Colonic mucosa (tissue), 4 donors: Measurements from ENCODE around the gene VAX1. TPM values are rescaled to one million over a fixed set of nuclear protein-coding genes. Genes with fewer than 3 reads are reported as not detected.

Source experiments
- DNase-seq: peaks from one replicate; pipeline ENCODE4 v3.0.0-alpha.2; 2020
- H3K27ac ChIP-seq: fragments of 200-600 bp; one replicate; pipeline ENCODE4 v1.8.0; 2021
- H3K27me3 ChIP-seq: fragments of 200-600 bp; one replicate; pipeline ENCODE4 v1.8.0; 2021
- H3K36me3 ChIP-seq: fragments of 200-600 bp; one replicate; pipeline ENCODE4 v1.8.0; 2021
- H3K4me1 ChIP-seq: fragments of 200-600 bp; one replicate; pipeline ENCODE4 v1.8.0; 2021; ENCODE audit warnings: mild to moderate bottlenecking
- H3K4me3 ChIP-seq: fragments of 200-600 bp; one replicate; pipeline ENCODE4 v1.8.0; 2021
- H3K9ac ChIP-seq, 2 donors: one replicate each; pipeline ENCODE4 v1.7.0; 2013; ENCODE audit warnings: control low read depth in 2 of 2, low read depth in 2 of 2, low read length in 2 of 2
- H3K9me3 ChIP-seq: fragments of 200-600 bp; one replicate; pipeline ENCODE4 v1.8.0; 2021
- intact Hi-C: fragments of 100-400 bp; cut with DNase I; formaldehyde crosslinking; loops from one replicate; pipeline ENCODE4 v1.14.1; 2022
- total RNA-seq, 2 donors: library from RNA; stranded (reverse); fragmentation: NEBNext Ultra II Directional in 1 of 2; extraction: Animal tissue kit (Norgen Biotek cat#: 25700) in 1 of 2; gene quantifications; one replicate each; pipeline ENCODE4 v1.2.1, GENCODE V29; 2021
- TF ChIP-seq, protein P1 (sequence below): fragments of 200-600 bp; IDR thresholded peaks from one replicate; pipeline ENCODE4 v1.8.0; 2022; ENCODE audit warnings: antibody characterized with exemption, mild to moderate bottlenecking
- donor health status: healthy.
- donor health status: DM: no; HTN: no; CAD: no.
- donor health status: DM: no; HTN: no; CAD: no.

Gene VAX1
- total RNA-seq, 2 donors from 2014 or later, result not detected

DNA sequence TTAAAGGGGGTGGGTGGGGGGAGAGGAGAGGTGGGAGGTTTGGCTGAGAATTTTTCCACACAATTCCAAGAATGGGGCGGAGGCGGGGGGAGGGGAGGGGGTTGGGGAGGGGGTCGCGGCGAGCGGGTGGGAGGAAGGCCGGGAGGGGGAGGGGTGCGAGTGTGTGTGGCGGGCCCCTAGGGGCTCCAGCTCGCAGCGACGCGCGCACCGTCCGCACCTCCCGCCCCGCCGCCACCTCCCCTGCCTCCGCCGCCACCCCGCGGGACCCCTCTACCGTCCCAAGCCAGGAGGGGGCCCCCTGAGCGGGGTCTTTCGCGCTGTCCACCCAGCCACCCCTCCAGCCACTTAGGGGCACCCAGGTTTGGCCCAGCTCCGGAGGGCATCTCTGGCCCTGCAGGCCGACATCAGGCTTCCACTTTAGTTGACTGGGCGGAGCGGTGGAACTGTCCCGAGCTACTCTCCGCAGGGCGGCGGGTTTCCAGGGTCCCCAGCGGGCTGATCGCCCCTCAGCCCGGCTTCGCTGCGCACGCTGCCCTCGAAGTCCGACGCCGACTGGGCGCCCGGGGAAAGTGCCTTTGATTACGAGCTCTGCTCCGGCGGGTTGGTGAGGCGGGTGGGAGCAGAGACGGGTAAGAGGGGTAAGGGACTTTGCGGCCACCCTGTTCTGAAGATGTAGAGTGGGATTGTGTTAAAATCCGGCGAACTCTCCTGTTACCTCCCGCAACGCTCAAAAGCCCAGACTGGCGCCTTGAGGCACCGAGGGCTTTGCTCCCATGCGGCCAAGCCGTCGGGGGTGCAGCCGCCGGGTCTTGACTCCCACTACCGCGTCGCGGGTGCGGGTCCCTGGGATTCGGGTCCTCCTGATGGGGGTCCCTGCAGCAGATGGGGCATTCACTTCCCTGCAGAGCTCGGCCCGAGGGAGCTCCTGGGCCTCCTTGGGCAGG lies 1.8 kb upstream of the VAX1 start:
- H3K4me3 ChIP-seq, result no peak overlapping the region
- H3K4me1 ChIP-seq, result peaks cover 11% of the 10 kb centered on the region
- H3K27ac ChIP-seq, result no peak overlapping the region
- no peaks in the 10 kb centered on the region for H3K36me3 ChIP-seq
- H3K9ac ChIP-seq, result no peak overlapping the region
- peaks cover 79% of the 10 kb centered on the region for H3K27me3 ChIP-seq
- no peak for DNase-seq
- TF ChIP-seq, protein P1, sequence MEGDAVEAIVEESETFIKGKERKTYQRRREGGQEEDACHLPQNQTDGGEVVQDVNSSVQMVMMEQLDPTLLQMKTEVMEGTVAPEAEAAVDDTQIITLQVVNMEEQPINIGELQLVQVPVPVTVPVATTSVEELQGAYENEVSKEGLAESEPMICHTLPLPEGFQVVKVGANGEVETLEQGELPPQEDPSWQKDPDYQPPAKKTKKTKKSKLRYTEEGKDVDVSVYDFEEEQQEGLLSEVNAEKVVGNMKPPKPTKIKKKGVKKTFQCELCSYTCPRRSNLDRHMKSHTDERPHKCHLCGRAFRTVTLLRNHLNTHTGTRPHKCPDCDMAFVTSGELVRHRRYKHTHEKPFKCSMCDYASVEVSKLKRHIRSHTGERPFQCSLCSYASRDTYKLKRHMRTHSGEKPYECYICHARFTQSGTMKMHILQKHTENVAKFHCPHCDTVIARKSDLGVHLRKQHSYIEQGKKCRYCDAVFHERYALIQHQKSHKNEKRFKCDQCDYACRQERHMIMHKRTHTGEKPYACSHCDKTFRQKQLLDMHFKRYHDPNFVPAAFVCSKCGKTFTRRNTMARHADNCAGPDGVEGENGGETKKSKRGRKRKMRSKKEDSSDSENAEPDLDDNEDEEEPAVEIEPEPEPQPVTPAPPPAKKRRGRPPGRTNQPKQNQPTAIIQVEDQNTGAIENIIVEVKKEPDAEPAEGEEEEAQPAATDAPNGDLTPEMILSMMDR, result no peak
- no peaks in the 10 kb centered on the region for H3K9me3 ChIP-seq
- intact Hi-C loops, result no loop called here

DNA sequence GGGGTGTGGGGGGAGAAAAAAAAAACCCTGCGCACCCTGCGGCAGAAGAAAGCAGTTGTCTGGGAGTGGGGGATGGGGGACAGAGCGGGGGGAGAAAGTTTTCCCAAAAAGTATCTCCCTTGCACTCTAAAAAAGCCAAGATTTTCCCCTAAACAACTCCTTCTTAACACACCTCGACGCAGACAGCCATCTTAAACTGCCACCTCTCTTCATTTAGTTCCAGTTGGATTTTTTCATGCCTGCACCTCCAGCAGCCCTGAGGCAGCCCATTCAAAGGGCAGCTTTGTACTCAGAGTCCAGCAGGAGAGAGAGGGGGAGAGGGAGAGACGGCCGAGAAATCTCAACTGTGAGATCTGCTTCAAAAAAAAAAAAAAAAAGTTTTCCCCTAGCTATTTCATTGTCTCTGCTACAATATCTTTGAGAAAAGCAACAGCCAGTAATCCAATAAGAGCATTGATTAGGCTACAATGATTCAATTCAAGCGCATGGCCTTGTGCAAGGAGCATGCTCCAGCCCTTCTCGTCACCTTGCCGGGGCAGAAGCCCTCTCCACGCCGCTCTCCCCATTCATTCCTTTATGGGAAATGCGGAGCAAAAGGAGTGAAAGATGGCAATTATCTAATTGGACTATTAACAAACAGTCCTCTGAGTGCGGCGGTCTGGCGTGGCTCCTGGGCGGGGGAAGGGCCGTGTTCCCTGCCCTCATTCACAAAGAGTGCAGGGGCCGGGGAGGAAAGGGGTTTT lies 939 bp upstream of the VAX1 start:
- intact Hi-C loops, result no loop called here
- peaks cover 79% of the 10 kb centered on the region for H3K27me3 ChIP-seq
- DNase-seq, result no peak
- no peaks in the 10 kb centered on the region for H3K9me3 ChIP-seq
- no peak overlapping the region for H3K27ac ChIP-seq
- H3K4me1 ChIP-seq, result peaks cover 11% of the 10 kb centered on the region
- TF ChIP-seq, protein P1, result no peak
- no peaks in the 10 kb centered on the region for H3K36me3 ChIP-seq
- H3K4me3 ChIP-seq, result no peak overlapping the region
- H3K9ac ChIP-seq, result no peak overlapping the region

DNA sequence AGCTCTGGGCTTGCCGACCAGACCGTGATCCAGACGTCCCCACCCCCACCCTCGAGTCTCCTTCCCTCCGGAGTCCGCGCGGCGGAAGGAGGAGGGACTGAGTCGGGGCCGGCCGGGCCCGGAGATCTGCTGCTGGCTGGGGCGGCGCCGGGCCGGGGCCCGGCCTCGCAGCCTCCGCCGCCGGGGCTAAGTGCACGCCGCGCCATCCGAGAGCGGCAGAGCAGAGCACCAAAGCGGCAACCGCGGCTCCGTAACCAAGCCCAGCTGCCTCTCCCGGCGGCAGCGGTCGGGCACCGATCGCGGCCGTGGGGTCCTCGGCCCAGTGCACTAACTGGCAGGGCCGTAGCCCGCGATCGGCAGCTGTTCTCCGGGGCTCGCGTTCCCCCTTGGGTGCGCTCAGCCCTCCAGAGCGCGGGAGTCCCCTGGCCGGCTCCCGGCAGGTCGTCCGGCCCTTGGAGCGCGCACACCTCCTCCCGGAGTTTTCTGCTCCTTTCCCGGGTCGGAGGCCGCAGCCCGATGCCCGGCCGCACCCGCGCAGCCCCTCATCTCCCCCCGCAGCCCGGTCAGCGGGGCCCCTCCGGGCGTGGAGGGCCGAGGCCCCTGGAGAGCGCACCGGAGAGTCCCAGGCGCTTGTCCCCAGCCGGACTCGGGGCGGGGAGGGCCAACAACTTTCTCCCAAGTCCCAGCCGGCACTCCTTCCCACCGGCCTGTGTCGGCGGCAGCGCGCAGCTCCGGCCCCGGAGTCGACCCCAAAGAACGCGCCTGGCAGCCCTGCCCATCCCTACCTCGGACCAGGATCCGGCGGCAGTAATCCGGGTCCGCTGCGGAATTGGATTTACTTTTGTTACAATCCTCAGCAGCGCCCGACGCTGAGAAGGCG lies 799 bp downstream of the VAX1 start:
- H3K9ac ChIP-seq, result no peak overlapping the region
- DNase-seq, result no peak
- peaks cover 11% of the 10 kb centered on the region for H3K4me1 ChIP-seq
- TF ChIP-seq, protein P1, result no peak
- H3K36me3 ChIP-seq, result no peaks in the 10 kb centered on the region
- H3K27me3 ChIP-seq, result peaks cover 97% of the 10 kb centered on the region
- H3K27ac ChIP-seq, result no peak overlapping the region
- peak overlapping the region; percentile 28 for H3K4me3 ChIP-seq
- H3K9me3 ChIP-seq, result no peaks in the 10 kb centered on the region
- intact Hi-C loops, result no loop called here

DNA sequence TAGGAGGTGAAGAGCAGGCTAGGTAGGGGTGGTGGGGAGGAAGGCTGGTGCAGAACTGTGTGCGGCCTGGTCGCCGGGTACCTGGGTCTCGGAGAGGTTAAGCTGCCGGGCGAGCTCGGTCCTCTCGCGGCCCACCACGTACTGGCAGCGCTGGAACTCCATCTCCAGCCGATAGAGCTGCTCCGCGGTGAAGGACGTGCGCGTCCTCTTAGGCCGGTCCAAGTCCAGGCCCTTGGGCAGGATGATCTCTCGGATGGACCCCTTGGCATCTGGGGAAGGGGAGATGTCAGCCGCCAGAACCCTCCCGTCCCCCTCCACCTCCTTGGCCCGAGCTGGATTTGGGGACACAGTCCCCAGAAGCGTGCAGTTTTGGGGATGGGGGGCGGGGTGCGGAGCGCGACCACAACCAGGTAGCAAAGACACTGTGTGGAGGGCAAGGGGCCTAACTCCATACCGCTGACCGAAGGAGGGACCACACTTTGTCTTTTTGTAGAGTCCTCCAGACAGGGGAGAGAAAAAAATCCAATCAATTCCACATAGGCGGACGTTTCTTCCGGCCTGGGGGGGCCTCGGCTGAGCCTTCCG lies 1.6 kb downstream of the VAX1 start:
- TF ChIP-seq, protein P1, result no peak
- Histone ChIP-seq H3K36me3 (no peaks in the 10 kb centered on the region), H3K27me3 (peaks cover 97% of the 10 kb centered on the region), H3K4me1 (peaks cover 11% of the 10 kb centered on the region), H3K9ac (no peak overlapping the region), H3K9me3 (no peaks in the 10 kb centered on the region), H3K4me3 (peak overlapping the region; percentile 28), H3K27ac (no peak overlapping the region)
- intact Hi-C loops, result no loop called here
- DNase-seq, result no peak
